Measurements from ENCODE around the gene ANKRD16.
"Not testable (repeated sequence)": the region's sequence is repeated elsewhere in the genome, so short reads cannot be mapped to it uniquely, and the experiment has no call there.

The ANKRD16 gene

DNA sequence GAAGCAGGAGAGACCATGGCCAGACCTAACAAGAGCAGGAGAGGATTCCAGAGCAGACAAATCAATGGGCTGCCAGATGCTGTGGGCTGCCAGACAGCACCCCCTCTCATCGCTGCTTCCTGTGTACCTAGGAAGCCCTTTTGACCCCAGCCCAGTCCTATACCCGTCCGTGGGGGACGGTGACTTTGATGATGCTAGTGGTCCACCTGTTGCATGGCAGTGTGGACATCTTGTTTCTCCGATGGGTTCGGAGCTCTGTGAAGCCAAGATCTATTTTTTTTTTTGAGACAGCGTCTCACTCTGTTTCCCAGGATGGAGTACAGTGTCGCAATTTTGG is 58.3 kb downstream of the ANKRD16 start:
- no peak for DNase-seq

DNA sequence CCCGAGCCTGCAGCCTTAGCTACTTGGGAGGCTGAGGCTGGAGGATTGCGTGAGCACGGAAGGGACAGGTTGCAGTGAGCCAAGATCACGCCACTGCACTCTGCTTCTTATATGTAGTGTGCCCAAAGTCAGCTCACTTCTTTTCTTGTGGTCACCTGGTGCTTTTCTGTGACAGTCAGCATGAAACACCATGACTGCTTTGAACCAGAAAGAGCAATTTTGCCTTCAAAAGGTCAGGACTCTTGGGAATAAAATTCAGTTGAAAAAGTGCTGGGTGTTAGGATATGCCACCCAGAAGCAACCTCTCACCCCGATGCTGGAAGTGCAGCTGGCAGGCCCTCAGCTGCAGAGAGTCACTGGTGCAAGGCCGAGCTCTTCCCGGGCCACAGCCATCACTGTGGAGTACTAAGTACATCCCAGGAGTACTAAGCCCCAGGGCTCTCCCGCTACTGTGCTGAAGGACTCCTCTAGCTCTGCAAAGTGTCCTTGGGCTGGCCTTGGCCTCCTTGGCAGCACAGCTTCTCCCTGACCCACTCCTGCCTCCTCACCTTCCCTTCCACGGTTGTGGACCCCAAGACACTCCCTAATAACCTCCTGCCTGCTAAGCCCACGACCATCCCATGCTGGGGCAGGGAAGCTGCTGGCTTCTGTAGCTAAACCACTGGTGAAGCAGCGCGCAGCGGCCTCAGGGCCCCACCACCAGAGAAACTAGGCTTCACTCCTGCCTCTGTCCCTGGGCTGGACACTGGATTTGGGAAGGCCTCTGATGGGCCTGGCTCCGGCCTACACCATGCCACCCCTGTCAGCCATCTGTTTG is 58.9 kb downstream of the ANKRD16 start:
- DNase-seq: no peak

DNA sequence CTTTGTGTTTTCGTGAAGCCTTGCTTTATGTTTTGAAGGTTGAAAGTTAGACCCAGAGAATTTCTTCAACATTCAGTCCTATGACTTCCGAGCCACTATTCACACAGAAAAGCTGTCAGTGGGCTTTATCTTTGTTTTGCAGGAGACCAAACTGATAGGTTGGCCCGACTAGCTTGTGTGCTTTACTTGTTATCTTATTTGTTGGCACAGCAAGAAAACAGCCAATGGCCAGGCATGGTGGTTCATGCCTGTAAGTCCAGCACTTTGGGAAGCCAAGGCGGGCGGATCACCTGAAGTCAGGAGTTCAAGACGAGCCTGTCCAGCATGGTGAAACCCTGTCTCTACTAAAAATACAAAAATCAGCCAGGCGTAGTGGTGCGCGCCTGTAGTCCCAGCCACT is 60.4 kb downstream of the ANKRD16 start:
- DNase-seq: no peak

DNA sequence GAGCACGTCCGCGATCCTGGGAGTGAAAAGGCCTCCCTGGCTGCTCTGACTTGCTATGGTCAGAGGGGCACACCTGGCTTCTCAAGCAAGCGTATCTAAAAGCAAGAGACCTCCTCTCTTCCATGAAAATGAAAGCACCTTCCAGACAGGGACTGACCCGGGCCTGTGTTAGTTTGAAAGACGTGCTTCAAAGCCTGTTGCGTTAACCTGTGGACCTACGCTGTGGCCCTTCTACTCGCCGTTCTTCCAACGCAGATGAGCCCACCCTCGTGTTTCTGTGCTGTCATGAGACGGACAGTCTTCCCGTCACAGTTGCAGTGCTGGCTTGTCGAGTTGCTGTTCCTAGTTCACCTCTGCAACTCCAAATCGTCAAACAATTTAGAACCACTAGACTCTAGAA is 61.0 kb downstream of the ANKRD16 start:
- DNase-seq: no peak

DNA sequence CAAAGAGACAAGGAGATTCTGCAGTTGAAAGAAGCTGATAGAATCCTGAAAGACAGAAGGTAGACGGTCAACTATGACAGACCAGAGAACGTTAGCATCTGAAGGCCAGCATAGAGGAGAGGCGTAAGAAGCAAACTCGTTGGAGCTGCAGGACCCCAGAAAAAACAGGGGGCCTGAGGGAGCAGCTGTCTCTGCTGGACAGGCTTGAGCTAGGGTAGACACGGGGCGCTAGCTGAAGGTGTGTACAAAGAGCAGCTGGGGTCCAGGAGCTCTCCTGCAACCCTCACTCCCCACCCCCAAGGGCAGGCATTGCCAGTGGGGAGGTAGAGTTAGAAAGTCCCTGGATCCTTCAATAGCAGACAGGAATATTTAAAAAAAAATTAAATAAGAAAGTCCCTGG is 61.9 kb downstream of the ANKRD16 start:
- DNase-seq: no peak

DNA sequence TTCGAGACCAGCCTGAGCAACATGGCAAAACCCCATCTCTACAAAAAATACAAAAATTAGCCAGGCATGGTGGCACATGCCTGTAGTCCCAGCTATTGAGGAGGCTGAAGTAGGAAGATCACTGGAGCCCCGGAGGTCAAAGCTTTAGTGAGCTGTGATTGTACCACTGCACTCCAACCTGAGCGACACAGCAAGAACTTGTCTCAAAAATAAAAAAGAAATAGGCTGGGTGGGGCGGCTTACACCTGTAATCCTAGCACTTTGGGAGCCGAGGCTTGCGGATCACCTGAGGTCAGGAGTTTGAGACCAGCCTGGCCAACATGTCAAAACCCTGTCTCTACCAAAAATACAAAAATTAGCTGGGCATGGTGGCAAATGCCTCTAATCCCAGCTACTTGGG is 63.2 kb downstream of the ANKRD16 start:
- DNase-seq: not testable (repeated sequence)

DNA sequence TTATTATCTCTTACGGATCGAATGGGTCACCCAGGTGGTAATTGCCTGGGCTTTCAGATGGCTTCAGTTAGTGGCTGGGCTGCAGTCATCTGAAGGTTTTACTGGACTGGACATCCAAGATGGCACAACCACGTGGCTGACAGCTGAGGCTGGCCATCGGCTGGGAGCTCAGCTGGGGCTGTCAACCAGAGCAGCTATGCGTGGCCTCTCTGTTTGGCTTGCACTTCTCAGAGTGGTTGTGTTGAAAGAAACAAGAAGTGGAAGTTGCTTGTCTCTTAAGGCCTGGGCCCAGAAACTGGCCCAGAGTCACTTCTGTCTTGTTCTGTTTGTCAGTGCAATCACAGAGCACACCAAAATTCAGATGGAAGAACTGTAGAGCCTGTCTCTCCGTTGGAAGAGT is 70.8 kb downstream of the ANKRD16 start:
- DNase-seq: peak; percentile 51

DNA sequence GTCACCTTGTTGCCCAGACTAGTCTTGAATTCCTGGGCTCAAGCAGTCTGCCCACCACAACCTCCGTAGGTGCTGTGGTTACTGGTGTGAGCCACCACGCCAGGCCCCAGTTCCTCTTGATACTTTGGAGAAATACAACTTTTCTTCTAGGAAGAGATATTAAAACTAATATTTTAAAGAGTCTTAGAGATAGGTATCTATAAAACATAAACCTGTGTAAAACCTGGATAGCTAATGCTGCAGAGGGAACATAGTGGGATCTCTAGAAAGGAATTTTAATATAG is 71.7 kb downstream of the ANKRD16 start:
- DNase-seq: no peak

DNA sequence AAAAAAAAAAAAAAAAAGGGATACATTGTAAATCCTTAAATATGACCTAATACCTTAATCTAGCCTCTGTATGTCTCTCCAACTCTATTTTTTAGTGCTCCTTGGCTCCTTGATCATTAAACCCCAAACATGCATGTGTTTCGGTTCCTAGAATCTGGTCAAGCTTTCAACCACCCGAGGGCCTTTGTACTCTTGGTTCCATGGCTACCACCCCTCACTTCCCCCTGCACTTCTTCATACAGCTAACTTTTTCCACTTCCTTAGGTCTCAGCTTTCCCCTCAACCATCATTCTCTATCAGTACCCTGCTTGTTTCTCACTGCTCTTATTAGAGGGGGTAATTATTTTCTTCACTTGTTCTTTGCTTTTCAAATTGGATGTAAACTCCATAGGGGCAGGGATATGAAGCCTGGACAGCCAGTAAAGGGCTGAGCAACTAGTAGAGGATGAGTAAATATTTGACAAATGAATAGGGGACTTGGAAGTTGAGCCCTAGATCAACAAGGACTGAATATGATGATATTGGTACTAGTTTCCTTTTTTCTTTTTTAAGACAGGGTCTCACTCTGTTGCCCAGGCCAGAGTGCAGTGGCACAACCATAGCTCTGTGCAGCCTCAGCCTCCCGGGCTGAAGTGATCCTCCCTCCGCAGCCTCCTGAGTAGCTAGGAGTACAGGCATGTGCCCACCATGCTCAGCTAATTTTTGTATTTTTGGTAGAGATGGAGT is 72.2 kb downstream of the ANKRD16 start:
- peak; percentile 53 for DNase-seq

DNA sequence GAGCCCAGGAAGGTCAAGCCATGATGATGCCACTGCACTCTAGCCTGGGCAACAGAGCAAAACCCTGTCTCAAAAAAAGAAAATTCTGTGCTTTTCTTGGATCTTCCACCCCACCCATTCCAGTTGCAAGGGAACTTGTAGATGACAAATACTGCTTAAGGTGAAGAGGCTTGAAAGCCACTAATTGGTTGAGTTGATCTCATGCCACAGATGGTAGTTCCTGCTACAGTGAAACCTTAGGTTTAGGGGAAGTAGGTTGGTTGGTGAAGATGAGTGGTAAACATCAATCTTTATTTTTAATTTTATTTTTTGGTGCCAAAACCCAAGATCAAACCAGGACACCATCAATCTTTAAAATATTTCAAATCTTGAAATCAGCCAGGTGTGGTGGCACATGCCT is 73.5 kb downstream of the ANKRD16 start:
- DNase-seq: no peak

DNA sequence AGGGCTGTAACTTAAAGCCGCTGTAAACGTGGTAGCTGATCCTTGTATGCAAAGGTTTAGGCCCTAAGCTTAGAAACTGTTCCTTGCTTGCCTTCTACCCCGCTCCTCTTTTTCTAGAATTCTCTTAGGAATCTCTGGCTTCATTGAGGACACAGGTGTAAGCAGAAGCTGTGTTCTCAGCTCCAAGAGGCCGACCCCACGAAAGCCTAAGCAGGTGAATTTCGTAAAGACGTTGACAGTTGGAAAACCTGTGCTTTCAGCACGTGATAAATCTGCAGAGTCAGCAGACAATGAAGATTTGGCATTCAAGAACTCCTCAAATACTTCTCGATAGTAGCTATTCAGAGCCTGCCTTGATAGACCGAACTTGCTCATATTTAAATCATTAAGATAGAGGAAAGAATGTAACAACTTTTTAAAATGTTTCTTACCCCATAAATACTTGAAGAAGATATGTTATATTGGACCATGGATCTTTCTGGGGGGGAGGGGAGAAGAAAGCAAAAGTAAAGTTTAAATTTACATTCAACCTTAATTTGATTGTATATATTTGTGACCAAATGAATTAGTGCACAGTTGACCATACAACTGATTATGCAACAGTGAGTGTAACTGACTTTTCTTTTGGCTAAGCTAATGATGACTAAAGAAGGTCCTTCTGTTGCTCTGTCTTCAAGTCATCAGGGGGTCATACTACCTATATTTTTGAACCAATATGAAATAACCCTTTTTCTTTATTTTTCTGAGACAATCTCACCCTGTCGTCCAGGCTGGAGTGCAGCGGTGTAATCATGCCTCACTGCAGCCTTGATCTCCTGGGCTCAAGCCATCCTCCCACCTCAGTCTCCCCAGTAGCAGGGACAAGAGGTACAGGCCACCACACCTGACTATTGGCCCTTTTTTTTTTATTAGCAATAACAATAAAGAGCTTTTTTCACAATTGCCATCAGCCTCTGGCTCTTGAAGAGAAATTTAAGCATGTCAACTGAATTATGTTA is 75.3 kb downstream of the ANKRD16 start:
- peak; percentile 47 for DNase-seq

DNA sequence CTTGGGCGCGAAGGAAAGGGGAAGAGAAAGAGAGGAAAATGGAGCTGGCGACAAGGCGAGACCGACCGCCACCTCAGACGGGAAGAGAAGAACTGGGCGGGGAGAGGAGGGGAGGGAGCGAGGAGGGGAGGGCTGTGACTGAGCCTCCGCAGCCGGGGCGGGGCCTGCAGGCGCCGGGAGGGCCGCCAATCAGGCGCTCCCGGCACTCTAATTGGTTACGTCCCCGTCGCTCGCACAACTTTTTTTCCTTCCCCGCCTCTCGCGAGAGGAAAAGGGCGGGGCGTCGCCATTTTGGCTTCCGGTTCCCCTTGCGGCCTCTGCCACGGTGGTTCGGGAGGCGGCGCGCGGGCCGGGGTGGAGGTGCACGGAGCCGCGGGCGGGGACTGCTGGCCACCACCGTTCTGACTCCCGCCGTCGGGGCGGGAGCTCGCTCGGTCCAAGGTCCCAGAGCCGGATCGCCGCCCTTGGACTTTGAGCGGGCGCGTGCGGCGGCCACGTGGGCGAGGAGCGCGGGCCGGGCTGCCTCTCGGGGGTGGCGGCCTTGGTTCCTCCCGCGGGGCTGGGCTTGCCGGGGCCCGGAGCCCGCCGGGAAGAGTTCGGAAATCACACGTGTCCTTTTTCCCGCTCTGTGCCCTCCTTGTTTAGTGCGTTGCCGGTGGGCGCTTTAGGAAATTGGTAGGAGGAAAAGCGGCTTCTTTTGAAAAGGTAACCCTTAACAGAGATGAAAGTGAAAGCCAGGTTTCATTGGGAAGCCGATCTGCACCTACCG is 76.2 kb downstream of the ANKRD16 start, which contains the start of gene GDI2:
Gene GDI2, minus strand, starts transcription at position 94 of the 769 bp plus-strand sequence. CDS start 176 bp downstream, outside the sequence.
- peak; percentile 97 for DNase-seq

DNA sequence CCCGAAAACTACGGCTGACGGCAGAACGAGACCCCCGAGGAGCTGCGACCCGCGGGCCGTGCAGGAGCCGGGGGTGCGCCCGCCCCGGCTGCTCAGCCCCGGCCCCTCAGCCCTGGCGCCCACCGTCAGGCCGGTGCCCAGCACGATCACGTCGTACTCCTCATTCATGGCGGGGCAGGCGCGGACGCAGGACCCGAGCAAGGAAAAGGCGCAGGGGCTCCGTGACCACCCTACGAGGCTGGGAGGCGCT is 76.7 kb downstream of the ANKRD16 start:
- no peak for DNase-seq

DNA sequence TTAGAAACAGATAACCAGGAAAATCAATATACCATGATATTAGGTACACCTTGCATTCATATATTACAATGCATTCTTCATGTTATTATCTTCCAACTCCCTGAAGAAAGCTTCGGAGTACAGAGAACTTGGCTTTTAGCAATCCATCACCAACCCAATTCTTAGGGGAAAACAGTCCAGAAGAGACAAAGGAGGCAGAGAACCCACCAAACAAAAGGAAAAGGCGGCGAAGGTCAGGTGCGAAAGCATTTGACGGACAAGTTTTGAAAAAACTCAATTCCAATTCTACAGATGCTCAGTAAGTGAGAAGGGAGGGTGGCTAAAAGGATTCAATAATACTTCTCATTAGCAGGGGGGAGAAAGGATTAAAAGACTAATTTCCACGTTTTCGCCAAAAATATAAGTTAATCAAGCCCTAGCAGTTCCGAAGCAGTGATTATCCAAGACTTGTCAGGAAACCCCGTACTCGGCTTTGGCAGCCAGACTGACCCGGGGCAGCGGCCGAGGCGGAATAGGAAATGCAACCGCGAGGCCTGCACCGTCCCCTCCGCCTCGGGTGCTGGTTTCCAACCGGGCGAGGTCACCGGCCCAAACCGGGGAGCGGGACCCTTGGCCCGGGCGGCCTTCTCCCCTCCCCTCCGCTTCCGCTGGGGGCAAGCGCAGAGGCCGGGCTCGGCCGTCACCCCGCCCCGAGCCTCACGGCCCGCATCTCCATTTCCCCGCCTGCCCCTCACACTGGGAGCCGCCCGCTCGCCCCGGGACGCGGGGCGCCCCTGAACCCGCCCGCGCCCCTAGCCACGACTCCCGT is 77.2 kb downstream of the ANKRD16 start:
- DNase-seq: peak; percentile 75

All from activated CD8-positive, alpha-beta memory T cell treated with anti-CD3 and anti-CD28 coated beads, Interleukin-2, amount 50 U/mL, for 48 hours (primary cell).